Medulla oblongata (tissue), 1 donor: ENCODE data around the gene LIMK2.
A peak's percentile ranks its signal among the peaks of the same experiment; 100 is the strongest.
"Not testable (repeated sequence)": the region's sequence is repeated elsewhere in the genome, so short reads cannot be mapped to it uniquely, and the experiment has no call there.

Experiments
- DNase-seq: peaks from one replicate; pipeline ENCODE4 v3.0.0-alpha.2; 2015; ENCODE audit errors: extremely low spot score

Gene LIMK2

GRCh38 chr22:31211862-31212730 is at the start of gene LIMK2:
TSS of gene LIMK2 (plus strand) at chr22:31212298. CDS start at chr22:31212409, 111 bp downstream.
- peak; percentile 94 for DNase-seq

- no peak for DNase-seq
These were observed 41.1 kb upstream of the LIMK2 start for GRCh38 chr22:31170971-31171370.

DNA sequence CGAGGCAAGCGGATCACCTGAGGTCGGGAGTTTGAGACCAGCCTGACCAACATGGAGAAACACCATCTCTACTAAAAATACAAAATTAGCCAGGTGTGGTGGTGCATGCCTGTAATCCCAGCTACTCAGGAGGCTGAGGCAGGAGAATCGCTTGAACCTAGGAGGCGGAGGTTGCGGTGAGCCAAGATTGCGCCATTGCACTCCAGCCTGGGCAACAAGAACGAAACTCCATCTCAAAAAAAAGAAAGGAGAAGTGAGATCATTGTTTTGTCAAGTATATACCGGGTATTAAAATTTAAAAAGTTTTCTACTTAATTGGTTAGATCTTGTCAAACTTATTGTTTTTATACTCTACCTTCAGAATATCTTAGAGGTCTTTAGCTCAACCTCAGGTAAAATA is 40.4 kb upstream of the LIMK2 start:
- DNase-seq = not testable (repeated sequence)

GRCh38 chr22:31173386-31174145 is 38.5 kb upstream of the LIMK2 start:
- DNase-seq = no peak

DNA sequence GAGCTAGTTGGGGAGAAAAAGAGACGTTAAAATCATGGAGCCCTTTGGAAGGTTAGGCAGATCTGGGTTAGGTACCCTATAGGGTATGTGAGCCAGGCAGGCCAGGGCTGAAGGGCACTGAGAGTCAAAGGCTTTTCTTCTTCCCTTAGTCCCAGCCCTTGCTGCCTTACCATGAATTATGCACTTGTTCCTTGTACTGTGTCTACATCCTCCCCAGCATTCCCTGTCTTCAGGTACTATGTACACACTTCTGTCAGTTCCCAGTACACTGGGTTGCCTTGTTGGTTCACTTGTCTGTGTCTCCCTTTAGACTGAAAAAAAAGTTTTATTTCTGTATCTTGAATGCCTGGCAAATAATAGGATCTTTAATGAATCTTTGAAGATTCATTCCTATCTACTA is 35.2 kb upstream of the LIMK2 start:
- no peak for DNase-seq

DNA sequence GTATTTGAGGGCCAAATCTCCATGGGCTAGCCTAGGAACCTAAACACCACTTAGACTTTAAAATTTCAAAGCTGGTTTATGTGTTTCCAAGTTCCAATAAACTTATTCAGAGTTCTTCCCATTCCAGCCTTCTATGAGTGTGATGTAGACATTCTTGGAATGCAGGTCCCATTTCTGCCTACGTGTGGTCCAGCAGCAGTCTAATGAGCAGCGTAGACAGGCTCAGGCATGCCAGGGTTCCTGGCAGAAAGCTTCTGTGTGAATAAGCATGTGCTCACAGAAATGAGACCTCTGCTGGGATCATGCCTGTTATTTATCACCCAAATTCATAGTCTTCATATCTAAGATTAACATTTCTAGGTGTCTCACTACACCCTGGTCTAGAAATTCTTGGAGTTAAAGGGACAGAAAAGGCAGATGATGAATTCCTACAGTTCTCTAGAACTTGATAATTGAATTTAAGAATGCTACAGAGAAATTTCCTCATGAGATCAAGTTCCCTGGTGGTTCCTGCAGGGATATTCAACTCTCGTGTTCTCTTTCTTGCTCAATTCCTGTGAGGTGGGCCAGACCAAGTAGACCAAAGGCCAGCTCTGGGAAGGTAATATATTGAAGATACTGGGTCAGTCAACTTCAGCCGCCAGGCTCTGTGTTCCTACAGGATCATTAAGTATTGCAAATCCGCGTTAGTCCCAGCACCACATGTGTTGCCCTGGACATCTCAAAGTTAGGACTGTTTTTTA is 34.5 kb upstream of the LIMK2 start:
- DNase-seq = no peak

DNA sequence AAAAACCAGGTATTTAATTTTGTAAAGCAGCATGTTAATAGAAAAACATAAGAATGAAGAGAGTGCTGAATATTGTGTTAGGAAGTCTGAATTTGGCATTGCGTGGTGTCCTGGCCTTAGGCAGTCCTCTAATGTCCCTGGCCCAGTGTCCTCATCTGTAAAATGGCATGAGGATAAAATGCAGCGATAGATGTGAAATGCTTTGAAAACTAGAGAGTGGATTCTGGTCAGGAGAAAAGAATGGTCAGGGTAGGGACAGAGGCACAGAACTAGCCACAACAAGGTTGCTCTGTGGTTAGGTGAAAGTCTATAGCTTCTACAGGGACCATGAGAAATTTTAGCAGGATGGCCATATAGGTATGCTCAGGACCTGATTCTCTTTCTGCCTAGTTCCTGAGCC is 33.2 kb upstream of the LIMK2 start:
- no peak for DNase-seq

DNA sequence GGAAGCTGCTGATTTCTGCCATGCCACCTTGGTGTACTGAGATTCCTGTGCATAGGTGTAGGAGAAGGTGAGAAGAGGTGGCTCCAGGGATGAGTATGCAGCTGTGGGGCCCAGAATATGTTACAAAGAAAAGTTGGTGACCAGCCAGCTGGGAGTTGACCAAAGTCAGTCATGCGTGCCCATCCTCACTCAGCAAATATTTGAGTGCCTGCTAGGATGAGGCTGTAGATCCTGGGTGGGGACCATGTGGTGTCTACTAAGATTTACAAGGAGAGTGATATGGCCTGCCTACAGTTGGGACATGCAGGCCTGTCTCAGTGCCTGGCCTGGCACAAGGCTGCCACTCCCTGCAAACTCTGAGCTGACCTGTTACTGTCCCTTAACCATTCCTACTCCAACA is 32.8 kb upstream of the LIMK2 start:
- no peak for DNase-seq

DNA sequence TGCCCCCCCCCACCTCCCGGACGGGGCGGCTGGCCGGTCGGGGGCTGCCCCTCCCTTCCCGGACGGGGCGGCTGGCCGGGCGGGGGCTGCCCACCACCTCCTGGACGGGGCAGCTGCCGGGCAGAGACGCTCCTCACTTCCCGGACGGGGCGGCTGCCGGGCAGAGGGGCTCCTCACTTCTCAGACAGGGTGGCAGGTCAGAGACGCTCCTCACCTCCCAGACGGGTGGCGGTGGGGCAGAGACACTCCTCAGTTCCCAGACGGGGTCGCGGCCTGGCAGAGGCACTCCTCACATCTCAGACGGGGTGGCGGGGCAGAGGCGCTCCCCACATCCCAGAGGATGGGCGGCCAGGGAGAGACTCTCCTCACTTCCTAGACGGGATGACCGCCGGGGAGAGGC is 28.1 kb upstream of the LIMK2 start:
- no peak for DNase-seq

- DNase-seq = no peak
These were observed 27.0 kb upstream of the LIMK2 start for GRCh38 chr22:31185056-31185455.

DNA sequence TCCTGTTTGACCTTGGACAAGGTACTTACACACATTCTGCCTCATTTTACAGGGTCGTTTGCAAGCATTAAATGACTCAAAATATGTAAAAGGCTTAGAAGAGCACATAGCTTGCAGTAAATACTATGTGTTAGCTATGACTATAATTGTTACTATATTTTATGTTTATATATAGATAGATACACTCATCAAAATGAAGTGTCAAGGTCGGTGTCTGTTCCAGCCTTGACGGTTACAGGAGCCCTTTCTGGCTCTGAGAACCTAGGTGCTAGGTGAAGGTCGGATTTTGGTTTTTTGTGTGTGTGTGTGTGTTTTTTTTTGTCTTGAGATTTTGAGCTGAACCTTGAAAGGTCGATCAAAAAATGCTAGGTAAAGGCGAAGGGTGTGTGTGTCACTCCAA is 24.5 kb upstream of the LIMK2 start:
- DNase-seq = no peak

- DNase-seq = no peak
These were observed 19.6 kb upstream of the LIMK2 start for GRCh38 chr22:31192513-31192912.

DNA sequence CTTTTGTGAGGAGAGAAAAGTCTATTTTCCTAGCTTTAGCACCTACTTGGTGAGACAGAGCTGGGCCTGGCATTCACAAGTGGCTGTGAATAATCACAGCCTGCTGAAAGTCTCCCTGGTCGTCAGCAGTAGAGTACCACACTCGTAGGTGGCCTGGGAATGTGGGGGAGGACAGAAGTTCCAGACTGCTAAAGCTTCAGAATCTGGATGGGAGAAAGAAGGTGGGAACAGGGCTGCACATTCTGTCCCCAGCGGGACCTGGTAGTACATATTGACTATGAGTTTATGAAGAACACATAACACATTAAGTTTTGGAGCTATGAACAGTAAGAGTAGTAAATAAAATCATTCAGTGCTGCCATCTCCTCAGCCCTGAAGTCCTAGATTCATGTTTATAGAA is 19.0 kb upstream of the LIMK2 start:
- DNase-seq = no peak

DNA sequence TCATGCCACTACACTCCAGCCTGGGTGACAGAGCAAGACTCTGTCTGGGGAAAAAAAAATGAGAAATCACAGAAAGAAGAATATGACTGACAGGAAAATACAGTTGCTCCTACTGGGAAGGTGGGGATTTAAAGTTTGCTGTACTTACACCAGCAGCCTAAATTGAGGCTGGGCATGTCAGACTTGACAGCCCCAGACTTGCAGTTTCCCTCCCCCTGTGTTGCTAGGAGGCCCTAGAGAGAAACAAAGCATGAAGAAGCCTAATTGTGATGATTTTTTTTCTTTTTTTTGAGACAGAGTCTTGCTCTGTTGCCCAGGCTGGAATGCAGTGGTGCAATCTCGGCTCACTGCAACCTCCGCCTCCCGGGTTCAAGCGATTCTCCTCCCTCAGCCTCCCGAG is 17.4 kb upstream of the LIMK2 start:
- DNase-seq = not testable (repeated sequence)

- no peak for DNase-seq
These were observed 12.9 kb upstream of the LIMK2 start for GRCh38 chr22:31199187-31199586.

- DNase-seq = not testable (repeated sequence)
These were observed 7.6 kb upstream of the LIMK2 start for GRCh38 chr22:31204352-31204984.

DNA sequence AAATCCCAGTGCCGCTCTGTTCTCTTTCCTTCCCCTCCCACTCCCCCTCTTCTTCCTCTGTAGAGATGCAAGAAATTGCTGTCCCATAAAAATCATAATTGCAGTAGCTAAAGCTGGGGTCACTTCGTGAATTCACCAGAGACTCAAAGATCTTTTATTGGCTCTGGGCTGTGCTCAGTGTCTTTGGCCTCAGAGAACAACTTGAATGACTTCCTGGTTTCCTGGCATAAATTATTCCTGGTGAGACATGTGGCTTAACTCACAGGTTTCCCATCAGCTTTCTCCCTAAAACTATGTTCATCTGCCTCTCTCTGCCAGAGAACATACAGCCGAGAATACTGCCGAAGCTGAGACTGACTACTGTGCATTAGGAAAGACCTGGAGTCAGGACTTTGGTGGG is 7.0 kb upstream of the LIMK2 start:
- DNase-seq = not testable (repeated sequence)

GRCh38 chr22:31206460-31206859 is 5.6 kb upstream of the LIMK2 start:
- not testable (repeated sequence) for DNase-seq

GRCh38 chr22:31206896-31207687 is 5.0 kb upstream of the LIMK2 start:
- DNase-seq = no peak

DNA sequence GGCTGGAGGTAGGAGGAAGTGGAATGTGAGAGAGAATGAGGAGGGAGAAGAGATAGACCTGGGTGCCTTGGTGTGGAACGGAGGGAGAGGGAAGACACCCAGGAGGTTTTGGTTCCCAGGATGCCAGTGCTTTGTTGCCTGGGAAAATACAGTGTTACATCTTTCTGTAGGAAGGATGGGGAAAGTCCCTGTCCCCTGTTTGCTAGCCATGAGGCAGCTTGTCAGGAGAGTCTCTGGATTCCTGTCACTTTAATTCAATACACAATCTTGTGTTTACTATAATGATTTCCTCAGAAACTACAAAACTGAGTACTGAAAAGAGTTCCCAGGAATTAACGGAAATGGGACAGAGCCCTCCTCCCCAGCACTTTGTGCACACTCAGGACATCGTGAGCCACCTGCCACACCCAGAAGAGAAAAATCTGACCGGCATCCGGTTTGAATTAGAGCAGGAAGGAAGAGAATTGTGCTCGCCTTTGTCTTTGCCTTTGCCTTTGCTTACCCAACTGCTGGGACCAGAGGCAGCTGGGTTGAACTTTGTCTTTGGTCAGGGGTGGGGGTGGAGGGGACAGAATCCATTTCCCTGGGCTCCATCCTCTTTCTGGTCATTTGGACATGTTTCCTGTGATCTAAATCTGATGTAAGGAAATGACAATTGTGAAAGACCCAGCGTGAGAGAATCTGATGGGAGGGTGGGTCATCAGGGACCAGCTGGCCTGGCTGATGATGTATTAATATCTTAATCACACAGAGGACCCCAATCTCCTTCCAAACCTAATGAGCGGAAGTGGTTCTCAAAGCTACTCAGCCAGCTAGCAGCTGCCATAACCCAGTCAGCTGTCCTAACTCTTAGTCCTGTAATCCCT is 1.3 kb upstream of the LIMK2 start:
- no peak for DNase-seq
